ENCODE data around the gene CREB3.

CREB3 gene, protein sequence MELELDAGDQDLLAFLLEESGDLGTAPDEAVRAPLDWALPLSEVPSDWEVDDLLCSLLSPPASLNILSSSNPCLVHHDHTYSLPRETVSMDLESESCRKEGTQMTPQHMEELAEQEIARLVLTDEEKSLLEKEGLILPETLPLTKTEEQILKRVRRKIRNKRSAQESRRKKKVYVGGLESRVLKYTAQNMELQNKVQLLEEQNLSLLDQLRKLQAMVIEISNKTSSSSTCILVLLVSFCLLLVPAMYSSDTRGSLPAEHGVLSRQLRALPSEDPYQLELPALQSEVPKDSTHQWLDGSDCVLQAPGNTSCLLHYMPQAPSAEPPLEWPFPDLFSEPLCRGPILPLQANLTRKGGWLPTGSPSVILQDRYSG

DNA sequence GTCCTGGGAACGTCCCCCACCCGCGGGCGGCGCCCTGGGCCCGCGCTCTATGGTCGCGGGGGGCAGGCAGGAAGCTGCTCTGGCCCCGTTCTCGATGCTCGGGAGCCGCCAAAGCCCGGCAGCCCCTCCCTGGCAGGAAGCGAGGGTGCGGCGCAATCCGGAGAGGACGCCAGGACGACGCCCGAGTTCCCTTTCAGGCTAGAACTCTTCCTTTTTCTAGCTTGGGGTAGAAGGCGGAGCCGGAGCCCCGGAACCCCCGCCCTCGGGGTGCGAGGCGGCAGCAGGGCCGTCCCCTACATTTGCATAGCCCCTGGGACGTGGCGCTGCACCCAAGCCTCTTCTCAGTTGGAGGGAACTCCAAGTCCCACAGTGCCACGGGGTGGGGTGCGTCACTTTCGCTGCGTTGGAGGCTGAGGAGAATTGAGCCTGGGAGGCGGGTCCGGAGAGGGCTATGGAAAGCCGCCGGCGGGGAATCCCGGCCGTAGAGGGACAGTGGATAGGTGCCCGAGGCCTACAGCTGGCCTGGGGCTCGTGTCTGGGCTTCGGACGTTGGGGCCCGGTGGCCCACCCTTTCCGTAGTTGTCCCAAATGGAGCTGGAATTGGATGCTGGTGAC lies at the start of gene CREB3, which contains the start of gene TLN1:
CREB3 (plus strand) TSS at position 482 of the 615 bp plus-strand sequence; CDS start at position 589, 107 bp downstream.
TLN1 (minus strand) TSS at position 11 of the 615 bp plus-strand sequence. CDS start 6,501 bp downstream, outside the sequence.
- Histone ChIP-seq H3K4me2 (ENCODE audit: low read depth, low read length) (peak within 1 kb of the TSS; percentile 94), H3K9ac (ENCODE audit: low read length) (peak within 1 kb of the TSS; percentile 78), H3K4me1 (ENCODE audit: low read length) (peaks cover 31% of the 10 kb centered on the region), H4K20me1 (ENCODE audit: insufficient read depth, low read length) (no peaks in the 10 kb centered on the region), H3K27ac (ENCODE audit: low read length) (peak within 1 kb of the TSS; percentile 75; the same call in 1 of the 2 replicates), H3K9me3 (replicated peaks; ENCODE audit: insufficient read depth, low read length) (no peaks in the 10 kb centered on the region), H3F3A (ENCODE audit: insufficient read depth, low read length) (peaks cover 31% of the 10 kb centered on the region; the same call in 1 of the 2 replicates), H3K9me2 (replicated peaks; ENCODE audit: insufficient read depth, low read length) (no peaks in the 10 kb centered on the region), H3K4me3 (ENCODE audit: low read length) (peak within 1 kb of the TSS; percentile 90), H3K36me3 (replicated peaks; ENCODE audit: insufficient read depth, low read length) (0 out of 2 replicates have a peak, but pooled peaks cover 3% of the 10 kb centered on the region), H3K79me2 (ENCODE audit: low read length) (peaks cover 68% of the 10 kb centered on the region), H3K27me3 (replicated peaks; ENCODE audit: insufficient read depth, low read length) (no peaks in the 10 kb centered on the region), H2AFZ (ENCODE audit: low read length) (peak within 1 kb of the TSS; percentile 86)
- DNase-seq: peak; percentile 98
- TF ChIP-seq EZH2phosphoT487 (IDR thresholded peaks at IDR 0.05; ENCODE audit: low read length): no peak
- TF ChIP-seq, protein P1, sequence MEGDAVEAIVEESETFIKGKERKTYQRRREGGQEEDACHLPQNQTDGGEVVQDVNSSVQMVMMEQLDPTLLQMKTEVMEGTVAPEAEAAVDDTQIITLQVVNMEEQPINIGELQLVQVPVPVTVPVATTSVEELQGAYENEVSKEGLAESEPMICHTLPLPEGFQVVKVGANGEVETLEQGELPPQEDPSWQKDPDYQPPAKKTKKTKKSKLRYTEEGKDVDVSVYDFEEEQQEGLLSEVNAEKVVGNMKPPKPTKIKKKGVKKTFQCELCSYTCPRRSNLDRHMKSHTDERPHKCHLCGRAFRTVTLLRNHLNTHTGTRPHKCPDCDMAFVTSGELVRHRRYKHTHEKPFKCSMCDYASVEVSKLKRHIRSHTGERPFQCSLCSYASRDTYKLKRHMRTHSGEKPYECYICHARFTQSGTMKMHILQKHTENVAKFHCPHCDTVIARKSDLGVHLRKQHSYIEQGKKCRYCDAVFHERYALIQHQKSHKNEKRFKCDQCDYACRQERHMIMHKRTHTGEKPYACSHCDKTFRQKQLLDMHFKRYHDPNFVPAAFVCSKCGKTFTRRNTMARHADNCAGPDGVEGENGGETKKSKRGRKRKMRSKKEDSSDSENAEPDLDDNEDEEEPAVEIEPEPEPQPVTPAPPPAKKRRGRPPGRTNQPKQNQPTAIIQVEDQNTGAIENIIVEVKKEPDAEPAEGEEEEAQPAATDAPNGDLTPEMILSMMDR (IDR thresholded peaks at IDR 0.05; ENCODE audit: low read length): peak; percentile 20; the same call in 1 of the 2 replicates

DNA sequence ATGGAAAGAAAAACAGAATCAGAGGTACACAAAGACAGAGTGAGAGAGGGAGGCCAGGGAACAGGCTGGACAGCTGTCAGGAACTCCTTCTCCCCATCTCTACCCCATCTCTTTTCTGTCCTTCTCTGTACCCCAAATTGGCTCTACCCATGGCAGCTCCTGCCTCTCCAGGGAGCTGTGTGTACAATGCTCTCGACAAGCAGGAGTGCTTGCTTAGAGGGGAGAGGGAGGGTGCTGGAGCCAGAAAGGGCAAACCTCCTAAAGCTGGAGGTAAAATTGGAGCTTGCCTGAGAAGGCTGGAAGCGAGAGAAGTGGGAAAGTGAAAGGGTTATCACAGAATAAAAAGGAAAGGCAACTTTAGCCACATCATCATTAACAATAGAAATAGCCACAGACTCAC lies 49.1 kb upstream of the CREB3 start:
- no peak overlapping the region for H3K4me2 ChIP-seq (ENCODE audit: low read depth, low read length)
- TF ChIP-seq EZH2 (optimal IDR thresholded peaks at IDR 0.05; ENCODE audit: low read depth, low read length) (no peak), EZH2phosphoT487 (IDR thresholded peaks at IDR 0.05; ENCODE audit: low read length) (no peak)
- TF ChIP-seq, protein P1 (IDR thresholded peaks at IDR 0.05; ENCODE audit: low read length): no peak
- no peaks in the 10 kb centered on the region for H4K20me1 ChIP-seq (ENCODE audit: insufficient read depth, low read length)
- no peak overlapping the region for H3K9ac ChIP-seq (ENCODE audit: low read length)
- no peaks in the 10 kb centered on the region for H3K27me3 ChIP-seq (replicated peaks; ENCODE audit: insufficient read depth, low read length)
- no peak overlapping the region for H3K27ac ChIP-seq (ENCODE audit: low read length)
- H3K36me3 ChIP-seq (replicated peaks; ENCODE audit: insufficient read depth, low read length): no peaks in the 10 kb centered on the region
- H3K9me3 ChIP-seq (replicated peaks; ENCODE audit: insufficient read depth, low read length): no peaks in the 10 kb centered on the region
- H3K79me2 ChIP-seq (ENCODE audit: low read length): no peaks in the 10 kb centered on the region
- no peak for DNase-seq
- no peaks in the 10 kb centered on the region for H3K9me2 ChIP-seq (replicated peaks; ENCODE audit: insufficient read depth, low read length)
- no peaks in the 10 kb centered on the region for H3F3A ChIP-seq (ENCODE audit: insufficient read depth, low read length)
- no peaks in the 10 kb centered on the region for H3K4me1 ChIP-seq (ENCODE audit: low read length)
- H2AFZ ChIP-seq (ENCODE audit: low read length): no peak overlapping the region
- no peak overlapping the region for H3K4me3 ChIP-seq (ENCODE audit: low read length)

DNA sequence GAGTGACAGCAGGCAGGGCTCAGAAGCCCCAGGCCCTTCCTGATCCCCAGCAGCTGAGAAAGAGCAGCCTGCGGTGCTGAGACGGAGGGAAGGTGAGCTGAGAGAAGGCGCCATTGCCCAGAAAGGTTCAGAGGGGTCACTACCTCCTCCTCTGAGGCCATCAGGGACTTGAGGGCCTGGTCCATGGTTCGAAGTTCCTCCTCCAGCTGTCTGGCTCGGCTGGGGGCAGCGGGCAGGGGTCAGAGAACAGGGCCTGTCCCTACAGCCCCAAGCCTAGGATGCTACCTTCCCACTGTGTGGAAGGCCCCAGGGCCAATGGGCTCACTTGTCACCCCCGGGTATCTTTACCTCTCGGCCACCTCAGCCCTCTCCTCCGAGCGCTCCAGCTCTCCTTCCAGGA lies 47.5 kb upstream of the CREB3 start:
- no peak overlapping the region for H3K27ac ChIP-seq (ENCODE audit: low read length)
- no peaks in the 10 kb centered on the region for H3K9me3 ChIP-seq (replicated peaks; ENCODE audit: insufficient read depth, low read length)
- H3K4me1 ChIP-seq (ENCODE audit: low read length): no peaks in the 10 kb centered on the region
- H3K36me3 ChIP-seq (replicated peaks; ENCODE audit: insufficient read depth, low read length): no peaks in the 10 kb centered on the region
- H4K20me1 ChIP-seq (ENCODE audit: insufficient read depth, low read length): no peaks in the 10 kb centered on the region
- no peaks in the 10 kb centered on the region for H3F3A ChIP-seq (ENCODE audit: insufficient read depth, low read length)
- no peak overlapping the region for H2AFZ ChIP-seq (ENCODE audit: low read length)
- no peaks in the 10 kb centered on the region for H3K9me2 ChIP-seq (replicated peaks; ENCODE audit: insufficient read depth, low read length)
- no peak overlapping the region for H3K4me3 ChIP-seq (ENCODE audit: low read length)
- H3K79me2 ChIP-seq (ENCODE audit: low read length): no peaks in the 10 kb centered on the region
- DNase-seq: no peak
- H3K4me2 ChIP-seq (ENCODE audit: low read depth, low read length): no peak overlapping the region
- H3K9ac ChIP-seq (ENCODE audit: low read length): no peak overlapping the region
- H3K27me3 ChIP-seq (replicated peaks; ENCODE audit: insufficient read depth, low read length): no peaks in the 10 kb centered on the region
- TF ChIP-seq EZH2phosphoT487 (IDR thresholded peaks at IDR 0.05; ENCODE audit: low read length) (no peak), EZH2 (optimal IDR thresholded peaks at IDR 0.05; ENCODE audit: low read depth, low read length) (no peak)
- TF ChIP-seq, protein P1 (IDR thresholded peaks at IDR 0.05; ENCODE audit: low read length): no peak
